GM19043 (cell line): ENCODE data around the gene CHAD.
"Not testable (repeated sequence)": the region's sequence is repeated elsewhere in the genome, so short reads cannot be mapped to it uniquely, and the experiment has no call there.

Experiments
- ATAC-seq: cut with Tn5 transposase; IDR thresholded peaks from one replicate; pipeline ENCODE4 v1.9.1; 2021; ENCODE audit warnings: low read depth; ENCODE audit not compliant: unreplicated experiment

The CHAD gene

DNA sequence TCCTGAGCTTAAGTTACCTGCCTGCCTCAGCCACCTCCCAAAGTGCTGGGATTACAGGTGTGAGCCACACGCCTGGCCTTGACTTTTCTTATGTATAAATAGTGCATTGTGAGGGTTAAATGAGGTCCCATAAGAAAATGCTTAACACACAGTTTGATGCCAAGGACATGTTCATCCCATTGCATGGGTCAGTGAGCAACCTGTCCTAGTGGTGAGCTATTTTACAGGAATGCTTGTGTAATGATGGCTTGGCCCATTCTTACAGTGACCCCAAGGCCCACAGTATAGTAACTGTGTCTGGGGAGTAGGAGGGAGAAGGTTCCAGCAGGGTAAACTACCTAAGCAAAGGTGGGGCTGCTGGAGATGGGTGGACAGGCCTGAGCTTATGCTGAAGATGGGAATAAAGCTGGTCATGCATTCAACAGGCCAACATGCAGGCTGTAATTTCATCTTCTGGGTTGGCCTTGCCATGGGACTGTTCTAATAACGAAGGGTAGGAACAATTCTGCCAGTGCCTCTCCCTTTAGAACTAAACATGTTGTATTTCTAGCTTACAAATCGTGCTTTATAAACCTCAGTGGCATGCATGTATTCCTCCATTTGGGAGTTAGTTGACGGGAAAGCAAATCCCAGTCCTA is 36.4 kb downstream of the CHAD start:
- no peak for ATAC-seq

DNA sequence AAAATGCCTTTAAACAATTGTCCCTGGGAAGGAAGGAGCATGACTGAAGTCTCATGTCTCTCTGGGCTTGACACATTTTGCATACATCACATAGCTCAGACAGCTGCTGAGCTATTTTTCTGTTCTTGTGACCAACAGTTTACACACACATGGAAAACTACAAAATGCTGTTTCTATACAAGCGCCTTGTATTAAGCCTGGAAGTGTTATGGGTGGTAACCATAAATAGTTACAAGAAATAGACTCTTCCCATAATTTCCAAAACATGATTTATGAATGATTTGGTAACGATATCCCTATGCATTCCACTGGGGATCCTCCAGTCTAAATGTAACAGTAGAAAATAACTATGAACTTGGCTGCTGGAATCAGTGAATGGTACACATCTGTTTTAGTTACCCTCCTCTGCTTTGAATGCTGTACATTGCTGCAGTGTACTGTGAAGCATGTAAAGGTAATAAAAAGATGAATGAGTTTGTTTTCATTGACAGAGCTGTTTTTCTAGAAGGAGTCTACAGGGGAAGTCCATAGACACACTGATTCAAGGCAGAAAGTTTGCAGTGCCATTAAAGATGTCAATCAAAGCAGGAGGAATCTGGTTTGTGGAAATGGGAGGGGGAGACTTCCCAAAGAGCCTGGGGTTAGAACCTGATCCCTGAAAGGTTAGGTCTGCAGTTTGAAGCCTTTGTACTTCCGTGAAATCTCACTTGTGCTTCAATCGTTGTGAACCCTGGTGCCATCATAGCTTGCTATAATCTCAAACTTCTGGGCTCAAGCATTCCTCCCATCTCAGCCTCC is 37.7 kb downstream of the CHAD start:
- no peak for ATAC-seq

- ATAC-seq, result no peak
Measured at GRCh38 chr17:50429793-50430192, 38.9 kb downstream of the CHAD start.

GRCh38 chr17:50428831-50429424 is 39.8 kb downstream of the CHAD start:
- ATAC-seq, result no peak

DNA sequence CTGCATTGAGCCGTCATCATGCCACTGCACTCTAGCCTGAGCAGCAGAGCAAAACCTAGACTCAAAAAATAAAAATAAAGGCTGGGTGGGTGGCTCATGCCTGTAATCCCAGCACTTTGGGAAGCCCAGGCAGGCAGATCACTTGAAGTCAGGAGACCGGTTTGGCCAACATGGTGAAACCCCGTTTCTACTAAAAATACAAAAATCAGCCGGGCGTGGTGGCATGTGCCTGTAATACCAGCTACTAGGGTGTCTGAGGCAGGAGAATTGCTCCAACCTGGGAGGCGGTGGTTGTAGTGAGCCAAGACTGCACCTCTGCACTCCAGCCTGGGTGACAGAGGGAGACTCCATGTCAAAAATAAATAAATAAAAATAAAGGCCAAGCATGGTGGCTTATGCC is 40.6 kb downstream of the CHAD start:
- not testable (repeated sequence) for ATAC-seq

- no peak for ATAC-seq
Measured at GRCh38 chr17:50426814-50427787, 41.6 kb downstream of the CHAD start.

GRCh38 chr17:50426472-50426782 is 42.3 kb downstream of the CHAD start:
- no peak for ATAC-seq

DNA sequence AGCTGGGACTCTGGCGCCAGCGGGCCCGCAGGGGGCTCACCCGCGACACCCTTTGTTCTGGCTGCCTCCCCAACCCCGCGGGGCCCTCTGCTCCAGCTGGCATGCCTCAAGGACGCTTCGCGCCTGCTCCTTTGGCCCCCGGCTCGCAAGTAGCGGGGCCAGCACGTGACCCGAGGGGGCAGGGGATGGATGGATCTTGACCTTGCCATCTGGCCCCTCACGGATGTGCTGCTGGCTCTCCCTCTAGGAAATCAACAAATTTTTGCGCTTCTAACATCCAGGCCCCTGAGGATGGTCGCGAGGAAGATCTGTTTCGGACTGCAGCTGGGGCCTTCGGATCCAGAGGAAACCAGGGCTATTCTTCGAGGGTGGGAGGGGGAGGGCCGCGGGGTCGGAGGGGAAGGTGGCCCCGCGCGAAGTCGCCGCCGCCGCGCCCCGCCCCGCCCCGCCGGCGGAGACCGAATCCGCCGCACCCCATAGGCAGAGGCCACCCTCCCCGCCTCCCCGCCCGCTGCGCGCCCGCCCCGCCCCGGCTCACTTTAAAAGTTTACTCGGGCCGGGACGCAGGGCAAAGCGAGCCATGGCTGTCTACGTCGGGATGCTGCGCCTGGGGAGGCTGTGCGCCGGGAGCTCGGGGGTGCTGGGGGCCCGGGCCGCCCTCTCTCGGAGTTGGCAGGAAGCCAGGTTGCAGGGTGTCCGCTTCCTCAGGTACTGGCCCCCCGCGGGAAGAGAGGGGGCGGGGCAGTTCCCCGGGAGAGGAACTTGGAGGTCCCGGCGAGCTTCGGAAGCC is 42.8 kb downstream of the CHAD start, which contains the start of gene ACSF2:
Gene ACSF2, plus strand, starts transcription at position 537 of the 790 bp plus-strand sequence. Its CDS starts 44 bp downstream, at position 581.
- no peak for ATAC-seq

GRCh38 chr17:50424996-50425681 is 43.5 kb downstream of the CHAD start:
- ATAC-seq, result no peak

GRCh38 chr17:50424246-50424995 is 44.3 kb downstream of the CHAD start:
- no peak for ATAC-seq

GRCh38 chr17:50423553-50424159 is 45.0 kb downstream of the CHAD start:
- no peak for ATAC-seq

GRCh38 chr17:50422738-50423137 is 45.9 kb downstream of the CHAD start:
- ATAC-seq, result no peak

GRCh38 chr17:50421308-50422051 is 47.2 kb downstream of the CHAD start:
- no peak for ATAC-seq

- ATAC-seq, result no peak
Measured at GRCh38 chr17:50420419-50421112, 48.1 kb downstream of the CHAD start.

GRCh38 chr17:50419577-50419976 is 49.1 kb downstream of the CHAD start:
- not testable (repeated sequence) for ATAC-seq

- ATAC-seq, result no peak
Measured at GRCh38 chr17:50414808-50415207, 53.9 kb downstream of the CHAD start.
